ENCODE data around the gene RPL22. TPM values are rescaled to one million over a fixed set of nuclear protein-coding genes. Genes with fewer than 3 reads are reported as not detected.

The RPL22 gene
- total and polyA plus RNA-seq, 2 of the 13 experiments (the other 11 are each of a cell fraction or from before 2014, with no cell fraction given) = 214 to 545 TPM

DNA sequence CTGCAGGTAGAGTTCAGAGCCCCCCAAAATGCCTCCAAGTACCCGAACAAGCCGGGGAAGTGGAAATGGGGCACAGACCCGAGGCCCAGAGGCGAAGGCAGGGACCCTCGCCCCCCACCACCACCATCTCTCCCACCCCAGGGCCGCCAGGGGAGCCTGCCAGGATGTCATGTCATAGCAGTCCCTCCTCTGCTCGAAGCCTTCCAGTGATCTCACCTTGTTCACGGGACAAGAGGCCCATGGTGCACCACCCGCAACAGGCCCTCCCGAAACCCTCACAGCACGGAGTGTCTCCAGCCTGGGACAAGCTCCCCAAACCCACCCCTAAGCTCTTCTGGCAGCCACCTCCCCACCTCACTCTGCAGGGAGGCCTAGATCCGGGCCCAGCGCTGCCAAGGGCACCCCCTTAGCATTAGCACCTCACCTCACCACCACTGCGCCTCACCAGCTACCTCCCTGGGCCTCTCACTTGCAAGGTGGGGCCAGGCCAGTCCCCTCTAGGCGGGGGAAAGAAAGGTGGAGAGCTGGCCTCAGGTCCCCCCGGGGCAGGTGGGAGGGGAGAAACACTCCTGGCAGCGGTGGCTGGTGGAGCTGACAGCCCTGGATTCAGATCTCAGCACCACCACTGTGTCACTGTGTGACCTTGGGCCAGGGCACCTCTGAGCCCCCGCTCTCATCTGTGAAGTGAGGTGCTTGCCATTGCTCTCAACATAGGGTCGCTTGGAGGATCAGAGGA is 32.6 kb downstream of the RPL22 start (continued):
- TF ChIP-seq, protein P1, sequence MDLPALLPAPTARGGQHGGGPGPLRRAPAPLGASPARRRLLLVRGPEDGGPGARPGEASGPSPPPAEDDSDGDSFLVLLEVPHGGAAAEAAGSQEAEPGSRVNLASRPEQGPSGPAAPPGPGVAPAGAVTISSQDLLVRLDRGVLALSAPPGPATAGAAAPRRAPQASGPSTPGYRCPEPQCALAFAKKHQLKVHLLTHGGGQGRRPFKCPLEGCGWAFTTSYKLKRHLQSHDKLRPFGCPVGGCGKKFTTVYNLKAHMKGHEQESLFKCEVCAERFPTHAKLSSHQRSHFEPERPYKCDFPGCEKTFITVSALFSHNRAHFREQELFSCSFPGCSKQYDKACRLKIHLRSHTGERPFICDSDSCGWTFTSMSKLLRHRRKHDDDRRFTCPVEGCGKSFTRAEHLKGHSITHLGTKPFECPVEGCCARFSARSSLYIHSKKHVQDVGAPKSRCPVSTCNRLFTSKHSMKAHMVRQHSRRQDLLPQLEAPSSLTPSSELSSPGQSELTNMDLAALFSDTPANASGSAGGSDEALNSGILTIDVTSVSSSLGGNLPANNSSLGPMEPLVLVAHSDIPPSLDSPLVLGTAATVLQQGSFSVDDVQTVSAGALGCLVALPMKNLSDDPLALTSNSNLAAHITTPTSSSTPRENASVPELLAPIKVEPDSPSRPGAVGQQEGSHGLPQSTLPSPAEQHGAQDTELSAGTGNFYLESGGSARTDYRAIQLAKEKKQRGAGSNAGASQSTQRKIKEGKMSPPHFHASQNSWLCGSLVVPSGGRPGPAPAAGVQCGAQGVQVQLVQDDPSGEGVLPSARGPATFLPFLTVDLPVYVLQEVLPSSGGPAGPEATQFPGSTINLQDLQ (CRISPR knock-in tag; IDR thresholded peaks at IDR 0.05) = no peak
- no peak for TF ChIP-seq ZBTB7B (CRISPR knock-in tag; IDR thresholded peaks at IDR 0.05)
- TF ChIP-seq TCF7 (IDR thresholded peaks at IDR 0.05; ENCODE audit: low read depth) = no peak
- TF ChIP-seq, protein P2, sequence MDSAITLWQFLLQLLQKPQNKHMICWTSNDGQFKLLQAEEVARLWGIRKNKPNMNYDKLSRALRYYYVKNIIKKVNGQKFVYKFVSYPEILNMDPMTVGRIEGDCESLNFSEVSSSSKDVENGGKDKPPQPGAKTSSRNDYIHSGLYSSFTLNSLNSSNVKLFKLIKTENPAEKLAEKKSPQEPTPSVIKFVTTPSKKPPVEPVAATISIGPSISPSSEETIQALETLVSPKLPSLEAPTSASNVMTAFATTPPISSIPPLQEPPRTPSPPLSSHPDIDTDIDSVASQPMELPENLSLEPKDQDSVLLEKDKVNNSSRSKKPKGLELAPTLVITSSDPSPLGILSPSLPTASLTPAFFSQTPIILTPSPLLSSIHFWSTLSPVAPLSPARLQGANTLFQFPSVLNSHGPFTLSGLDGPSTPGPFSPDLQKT (CRISPR knock-in tag; IDR thresholded peaks at IDR 0.05; ENCODE audit: borderline replicate concordance) = no peak
- TF ChIP-seq ZNF792 (CRISPR knock-in tag; IDR thresholded peaks at IDR 0.05) = no peak
- TF ChIP-seq ZC3H4 (CRISPR knock-in tag; IDR thresholded peaks at IDR 0.05; ENCODE audit: borderline replicate concordance) = no peak
- TF ChIP-seq, protein P3, sequence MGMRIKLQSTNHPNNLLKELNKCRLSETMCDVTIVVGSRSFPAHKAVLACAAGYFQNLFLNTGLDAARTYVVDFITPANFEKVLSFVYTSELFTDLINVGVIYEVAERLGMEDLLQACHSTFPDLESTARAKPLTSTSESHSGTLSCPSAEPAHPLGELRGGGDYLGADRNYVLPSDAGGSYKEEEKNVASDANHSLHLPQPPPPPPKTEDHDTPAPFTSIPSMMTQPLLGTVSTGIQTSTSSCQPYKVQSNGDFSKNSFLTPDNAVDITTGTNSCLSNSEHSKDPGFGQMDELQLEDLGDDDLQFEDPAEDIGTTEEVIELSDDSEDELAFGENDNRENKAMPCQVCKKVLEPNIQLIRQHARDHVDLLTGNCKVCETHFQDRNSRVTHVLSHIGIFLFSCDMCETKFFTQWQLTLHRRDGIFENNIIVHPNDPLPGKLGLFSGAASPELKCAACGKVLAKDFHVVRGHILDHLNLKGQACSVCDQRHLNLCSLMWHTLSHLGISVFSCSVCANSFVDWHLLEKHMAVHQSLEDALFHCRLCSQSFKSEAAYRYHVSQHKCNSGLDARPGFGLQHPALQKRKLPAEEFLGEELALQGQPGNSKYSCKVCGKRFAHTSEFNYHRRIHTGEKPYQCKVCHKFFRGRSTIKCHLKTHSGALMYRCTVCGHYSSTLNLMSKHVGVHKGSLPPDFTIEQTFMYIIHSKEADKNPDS (CRISPR knock-in tag; IDR thresholded peaks at IDR 0.05) = no peak
- TF ChIP-seq KLF9 (CRISPR knock-in tag; IDR thresholded peaks at IDR 0.05; ENCODE audit: low read depth) = no peak
- no peak for TF ChIP-seq ZNF337 (CRISPR knock-in tag; IDR thresholded peaks at IDR 0.05; ENCODE audit: borderline replicate concordance, low read depth)
- TF ChIP-seq BRD4 (CRISPR knock-in tag; IDR thresholded peaks at IDR 0.05) = no peak
- no peak for TF ChIP-seq GATAD2A (CRISPR knock-in tag; IDR thresholded peaks at IDR 0.05)
- TF ChIP-seq ZNF839 (CRISPR knock-in tag; IDR thresholded peaks at IDR 0.05; ENCODE audit: borderline replicate concordance) = no peak
